ENCODE data around the gene ARHGAP10. TPM values are rescaled to one million over a fixed set of nuclear protein-coding genes. Genes with fewer than 3 reads are reported as not detected.

ARHGAP10 gene
- total RNA-seq, 1 experiment from 2014 or later: 36.6 TPM

GRCh38 chr4:148092316-148093014 is 360.6 kb downstream of the ARHGAP10 start:
- CTCF ChIA-PET: no interaction called here
- Mint-ChIP-seq H3K27ac (ENCODE audit: unreplicated experiment) (no peak overlapping the region), H3K27me3 (ENCODE audit: insufficient read depth, unreplicated experiment) (no peaks in the 10 kb centered on the region), H3K9me3 (ENCODE audit: unreplicated experiment) (no peaks in the 10 kb centered on the region), H3K4me1 (ENCODE audit: low read depth, unreplicated experiment) (no peaks in the 10 kb centered on the region), H3K36me3 (ENCODE audit: insufficient read depth, unreplicated experiment) (no peaks in the 10 kb centered on the region), H3K4me3 (ENCODE audit: unreplicated experiment) (no peak overlapping the region)
- TF ChIP-seq, protein P1, sequence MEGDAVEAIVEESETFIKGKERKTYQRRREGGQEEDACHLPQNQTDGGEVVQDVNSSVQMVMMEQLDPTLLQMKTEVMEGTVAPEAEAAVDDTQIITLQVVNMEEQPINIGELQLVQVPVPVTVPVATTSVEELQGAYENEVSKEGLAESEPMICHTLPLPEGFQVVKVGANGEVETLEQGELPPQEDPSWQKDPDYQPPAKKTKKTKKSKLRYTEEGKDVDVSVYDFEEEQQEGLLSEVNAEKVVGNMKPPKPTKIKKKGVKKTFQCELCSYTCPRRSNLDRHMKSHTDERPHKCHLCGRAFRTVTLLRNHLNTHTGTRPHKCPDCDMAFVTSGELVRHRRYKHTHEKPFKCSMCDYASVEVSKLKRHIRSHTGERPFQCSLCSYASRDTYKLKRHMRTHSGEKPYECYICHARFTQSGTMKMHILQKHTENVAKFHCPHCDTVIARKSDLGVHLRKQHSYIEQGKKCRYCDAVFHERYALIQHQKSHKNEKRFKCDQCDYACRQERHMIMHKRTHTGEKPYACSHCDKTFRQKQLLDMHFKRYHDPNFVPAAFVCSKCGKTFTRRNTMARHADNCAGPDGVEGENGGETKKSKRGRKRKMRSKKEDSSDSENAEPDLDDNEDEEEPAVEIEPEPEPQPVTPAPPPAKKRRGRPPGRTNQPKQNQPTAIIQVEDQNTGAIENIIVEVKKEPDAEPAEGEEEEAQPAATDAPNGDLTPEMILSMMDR (IDR thresholded peaks at IDR 0.05; ENCODE audit: insufficient read depth in 1 of 2, low read depth in 1 of 2, low read length in 1 of 2, severe bottlenecking in 1 of 2, unreplicated experiment in 1 of 2): no peak
- POLR2A ChIA-PET: no interaction called here
- DNase-seq: no peak
- intact Hi-C loops (cut with micrococcal nuclease; ENCODE audit: unreplicated experiment): no loop called here
- Histone ChIP-seq H3K9me3 (no peaks in the 10 kb centered on the region), H3K27me3 (replicated peaks; ENCODE audit: control insufficient read depth, insufficient read depth, low read length) (no peaks in the 10 kb centered on the region), H3K4me3 (ENCODE audit: low read depth, low read length) (no peak overlapping the region), H3K4me1 (no peaks in the 10 kb centered on the region), H3K36me3 (ENCODE audit: control insufficient read depth, insufficient read depth, low read length) (no peaks in the 10 kb centered on the region)
- no TSS peak for BruUV-seq (replicated peaks)

DNA sequence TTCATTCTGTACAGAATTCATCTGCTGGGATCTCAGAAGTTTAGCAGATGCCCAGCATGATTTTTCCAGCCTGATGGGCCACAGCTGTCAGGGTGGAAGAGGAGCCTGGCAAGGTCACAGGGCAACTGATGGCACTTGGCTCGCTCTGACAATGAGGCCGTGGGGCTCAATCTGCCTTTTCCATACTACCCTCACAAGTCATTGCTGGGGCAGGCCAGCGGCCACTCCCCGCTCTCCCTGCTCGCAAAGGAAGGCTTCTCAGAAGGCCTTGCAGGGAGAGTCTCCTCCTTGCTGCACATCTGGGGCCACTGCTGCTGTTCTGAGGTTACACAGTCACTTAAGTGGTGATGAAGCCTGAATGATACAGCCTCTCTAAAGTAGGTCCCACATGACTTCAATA is 361.2 kb downstream of the ARHGAP10 start:
- Mint-ChIP-seq H3K4me1 (ENCODE audit: low read depth, unreplicated experiment) (no peaks in the 10 kb centered on the region), H3K9me3 (ENCODE audit: unreplicated experiment) (no peaks in the 10 kb centered on the region), H3K36me3 (ENCODE audit: insufficient read depth, unreplicated experiment) (no peaks in the 10 kb centered on the region), H3K27ac (ENCODE audit: unreplicated experiment) (no peak overlapping the region), H3K27me3 (ENCODE audit: insufficient read depth, unreplicated experiment) (no peaks in the 10 kb centered on the region), H3K4me3 (ENCODE audit: unreplicated experiment) (no peak overlapping the region)
- ChIA-PET CTCF (no interaction called here), POLR2A (no interaction called here)
- TF ChIP-seq, protein P1 (IDR thresholded peaks at IDR 0.05; ENCODE audit: insufficient read depth in 1 of 2, low read depth in 1 of 2, low read length in 1 of 2, severe bottlenecking in 1 of 2, unreplicated experiment in 1 of 2): no peak
- Histone ChIP-seq H3K9me3 (no peaks in the 10 kb centered on the region), H3K4me3 (ENCODE audit: low read depth, low read length) (no peak overlapping the region), H3K27me3 (replicated peaks; ENCODE audit: control insufficient read depth, insufficient read depth, low read length) (no peaks in the 10 kb centered on the region), H3K4me1 (no peaks in the 10 kb centered on the region), H3K36me3 (ENCODE audit: control insufficient read depth, insufficient read depth, low read length) (no peaks in the 10 kb centered on the region)
- DNase-seq: no peak
- no TSS peak for BruUV-seq (replicated peaks)
- intact Hi-C loops (cut with micrococcal nuclease; ENCODE audit: unreplicated experiment): no loop called here

DNA sequence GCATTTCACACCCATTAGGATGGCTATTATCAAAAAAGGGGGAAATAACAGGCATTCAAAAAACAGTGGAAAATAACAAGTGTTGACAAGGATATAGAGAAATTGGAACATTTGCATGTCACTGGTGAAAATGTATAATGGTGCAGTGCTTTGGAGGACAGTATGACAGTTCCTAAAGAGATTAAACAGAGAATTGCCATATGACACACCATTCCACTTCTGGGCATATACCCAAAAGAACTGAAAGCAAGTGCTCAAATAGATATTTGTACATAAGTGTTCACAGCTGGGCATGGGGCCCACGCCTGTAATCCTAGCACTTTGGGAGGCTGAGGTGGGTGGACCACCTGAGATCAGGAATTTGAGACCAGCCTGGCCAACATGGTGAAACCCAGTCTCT is 362.3 kb downstream of the ARHGAP10 start:
- CTCF ChIA-PET: no interaction called here
- Histone ChIP-seq H3K4me3 (ENCODE audit: low read depth, low read length) (no peak overlapping the region), H3K4me1 (no peaks in the 10 kb centered on the region), H3K27me3 (replicated peaks; ENCODE audit: control insufficient read depth, insufficient read depth, low read length) (no peaks in the 10 kb centered on the region), H3K36me3 (ENCODE audit: control insufficient read depth, insufficient read depth, low read length) (no peaks in the 10 kb centered on the region), H3K9me3 (no peaks in the 10 kb centered on the region)
- Mint-ChIP-seq H3K27ac (ENCODE audit: unreplicated experiment) (no peak overlapping the region), H3K36me3 (ENCODE audit: insufficient read depth, unreplicated experiment) (no peaks in the 10 kb centered on the region), H3K27me3 (ENCODE audit: insufficient read depth, unreplicated experiment) (no peaks in the 10 kb centered on the region), H3K9me3 (ENCODE audit: unreplicated experiment) (no peaks in the 10 kb centered on the region), H3K4me1 (ENCODE audit: low read depth, unreplicated experiment) (no peaks in the 10 kb centered on the region), H3K4me3 (ENCODE audit: unreplicated experiment) (no peak overlapping the region)
- POLR2A ChIA-PET: no interaction called here
- DNase-seq: no peak
- TF ChIP-seq, protein P1 (IDR thresholded peaks at IDR 0.05; ENCODE audit: insufficient read depth in 1 of 2, low read depth in 1 of 2, low read length in 1 of 2, severe bottlenecking in 1 of 2, unreplicated experiment in 1 of 2): no peak
- no TSS peak for BruUV-seq (replicated peaks)
- intact Hi-C loops (cut with micrococcal nuclease; ENCODE audit: unreplicated experiment): no loop called here
